Tibial nerve (tissue), 4 donors: ENCODE data around the gene DSN1.

ENCODE experiments used
- EP300 ChIP-seq, 2 donors: sonication (generic); formaldehyde crosslinking; IDR thresholded peaks; one replicate each; pipeline ENCODE4 v1.6.1; 2017; ENCODE audit warnings: antibody characterized with exemption in 2 of 2, mild to moderate bottlenecking in 1 of 2
- POLR2A ChIP-seq, 2 donors: fragments of 450-650 bp; IDR thresholded peaks; one replicate each; pipeline ENCODE4 v1.6.1; 2017; ENCODE audit warnings: antibody characterized with exemption in 2 of 2, mild to moderate bottlenecking in 2 of 2, moderate library complexity in 2 of 2
- TF ChIP-seq, protein P1 (sequence below), 5 experiments: fragments of 200-600 bp in 3 of 5; fragments of 450-650 bp in 2 of 5; sonication (generic) in 3 of 5; IDR thresholded peaks; one replicate each; pipeline ENCODE4 v1.5.1; 2016 to 2019; ENCODE audit warnings: antibody characterized with exemption in 5 of 5, mild to moderate bottlenecking in 3 of 5, moderate library complexity in 2 of 5

DNA sequence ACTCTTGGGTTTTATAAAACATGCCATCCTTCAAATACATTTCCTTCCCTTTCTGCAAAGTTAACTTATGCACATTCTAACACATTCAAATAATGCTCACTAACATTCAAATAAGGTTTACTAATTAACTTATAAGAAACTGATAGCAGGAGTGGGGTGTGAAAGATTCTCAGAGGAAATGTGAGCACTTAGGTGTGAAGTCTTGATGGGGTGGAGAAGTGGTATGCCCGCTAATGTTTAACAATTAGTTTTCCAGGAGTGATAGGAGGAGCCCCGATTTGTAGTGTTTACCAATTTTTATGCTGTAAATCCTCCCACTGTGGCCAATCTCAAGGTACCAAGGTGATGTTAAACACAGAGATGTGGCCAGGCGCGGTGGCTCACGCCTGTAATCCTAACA, 18.3 kb upstream of the DSN1 start:
- TF ChIP-seq, protein P1, sequence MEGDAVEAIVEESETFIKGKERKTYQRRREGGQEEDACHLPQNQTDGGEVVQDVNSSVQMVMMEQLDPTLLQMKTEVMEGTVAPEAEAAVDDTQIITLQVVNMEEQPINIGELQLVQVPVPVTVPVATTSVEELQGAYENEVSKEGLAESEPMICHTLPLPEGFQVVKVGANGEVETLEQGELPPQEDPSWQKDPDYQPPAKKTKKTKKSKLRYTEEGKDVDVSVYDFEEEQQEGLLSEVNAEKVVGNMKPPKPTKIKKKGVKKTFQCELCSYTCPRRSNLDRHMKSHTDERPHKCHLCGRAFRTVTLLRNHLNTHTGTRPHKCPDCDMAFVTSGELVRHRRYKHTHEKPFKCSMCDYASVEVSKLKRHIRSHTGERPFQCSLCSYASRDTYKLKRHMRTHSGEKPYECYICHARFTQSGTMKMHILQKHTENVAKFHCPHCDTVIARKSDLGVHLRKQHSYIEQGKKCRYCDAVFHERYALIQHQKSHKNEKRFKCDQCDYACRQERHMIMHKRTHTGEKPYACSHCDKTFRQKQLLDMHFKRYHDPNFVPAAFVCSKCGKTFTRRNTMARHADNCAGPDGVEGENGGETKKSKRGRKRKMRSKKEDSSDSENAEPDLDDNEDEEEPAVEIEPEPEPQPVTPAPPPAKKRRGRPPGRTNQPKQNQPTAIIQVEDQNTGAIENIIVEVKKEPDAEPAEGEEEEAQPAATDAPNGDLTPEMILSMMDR (IDR thresholded peaks at IDR 0.05) = no peak
- TF ChIP-seq POLR2A (IDR thresholded peaks at IDR 0.05) (no peak), EP300 (IDR thresholded peaks at IDR 0.05) (no peak)
